NCI-H774 (cell line): ENCODE results near the gene ADGRF5.

Experiments
- DNase-seq: peaks from one replicate; lab custom pipeline; 2025; lab: John Stamatoyannopoulos, UW

Gene ADGRF5

GRCh38 chr6:46932526-46933319 lies 11.0 kb upstream of the ADGRF5 start:
- DNase-seq = no peak

DNA sequence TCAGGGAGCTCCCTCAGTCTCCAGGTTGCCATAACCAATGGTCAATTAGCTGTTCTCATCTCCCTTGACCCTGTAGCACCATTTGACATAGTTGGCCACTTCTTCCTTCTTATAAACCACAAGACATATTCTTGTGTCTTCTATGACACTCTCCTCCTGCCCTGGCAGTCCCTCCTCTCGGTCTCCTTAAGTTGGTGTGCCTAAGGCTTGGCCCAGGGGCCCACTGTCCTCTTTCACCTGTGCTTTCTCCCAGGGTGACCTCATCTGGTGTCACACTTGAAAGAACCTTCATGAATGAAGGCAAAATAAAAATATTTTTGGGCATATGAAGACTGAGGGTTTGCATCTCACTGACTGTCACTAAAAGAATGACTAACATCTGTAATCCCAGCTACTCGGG lies 9.7 kb upstream of the ADGRF5 start:
- DNase-seq = no peak

DNA sequence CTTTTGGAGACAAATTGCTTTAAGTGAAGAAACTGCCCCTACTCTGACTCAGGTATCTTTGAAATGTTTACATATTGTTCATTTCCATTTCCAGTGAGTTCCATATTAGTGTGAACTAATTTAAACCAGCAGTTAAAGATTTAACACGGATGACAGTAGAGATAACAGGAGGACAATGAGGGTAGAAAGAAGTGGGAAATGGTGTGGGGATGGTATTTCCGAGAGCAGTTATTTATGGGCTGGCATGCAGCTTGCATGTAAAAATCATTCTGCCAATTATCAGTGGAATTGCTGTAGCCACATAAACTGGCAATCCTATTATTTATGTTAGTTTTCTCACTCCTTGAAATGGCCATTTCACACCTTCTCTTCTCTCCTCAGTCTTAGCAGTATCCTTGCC lies 8.6 kb upstream of the ADGRF5 start:
- DNase-seq = no peak

DNA sequence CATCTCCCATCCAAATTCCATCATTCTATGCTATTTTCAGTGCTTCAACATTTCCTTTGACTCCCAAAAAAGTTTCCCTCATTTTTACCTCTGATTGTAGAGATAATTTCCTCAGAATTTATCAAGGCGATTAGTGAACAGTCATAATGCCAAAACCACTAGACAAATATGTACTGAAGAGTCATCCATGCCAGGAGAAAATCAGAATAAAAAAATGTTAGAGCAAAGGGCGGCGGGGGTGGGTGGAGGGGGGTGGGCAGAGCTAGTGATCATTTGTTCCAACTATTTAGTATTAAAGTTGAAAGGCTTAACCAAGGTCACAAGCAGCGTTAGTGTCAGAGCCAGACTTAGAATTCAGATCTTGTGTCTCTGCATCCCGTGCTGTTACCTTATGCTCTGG lies 5.3 kb upstream of the ADGRF5 start:
- DNase-seq = no peak

GRCh38 chr6:46926481-46926880 lies 4.7 kb upstream of the ADGRF5 start:
- DNase-seq = no peak

- no peak for DNase-seq
These were observed 4.0 kb upstream of the ADGRF5 start for GRCh38 chr6:46925563-46926253.

DNA sequence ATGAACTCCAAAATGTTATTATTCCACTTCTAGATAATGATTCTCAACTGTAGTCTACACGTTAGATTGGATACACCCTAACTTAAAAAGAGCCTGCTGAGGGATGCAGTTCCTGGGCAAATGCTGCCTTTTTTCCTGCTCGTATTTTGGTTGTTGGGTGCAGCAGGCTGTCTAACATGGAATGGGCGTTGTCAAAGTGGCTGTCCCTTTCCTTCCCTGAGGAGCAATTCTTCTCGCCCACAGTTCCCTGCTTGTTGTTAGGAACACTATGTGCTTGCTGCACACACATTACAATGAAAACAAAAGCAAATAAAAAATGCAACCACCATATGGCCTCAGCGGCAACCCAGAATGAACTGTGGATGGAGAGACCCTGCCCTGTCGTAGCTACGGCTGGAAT lies 1.7 kb upstream of the ADGRF5 start:
- no peak for DNase-seq

GRCh38 chr6:46921059-46921458 lies 679 bp downstream of the ADGRF5 start:
- no peak for DNase-seq

DNA sequence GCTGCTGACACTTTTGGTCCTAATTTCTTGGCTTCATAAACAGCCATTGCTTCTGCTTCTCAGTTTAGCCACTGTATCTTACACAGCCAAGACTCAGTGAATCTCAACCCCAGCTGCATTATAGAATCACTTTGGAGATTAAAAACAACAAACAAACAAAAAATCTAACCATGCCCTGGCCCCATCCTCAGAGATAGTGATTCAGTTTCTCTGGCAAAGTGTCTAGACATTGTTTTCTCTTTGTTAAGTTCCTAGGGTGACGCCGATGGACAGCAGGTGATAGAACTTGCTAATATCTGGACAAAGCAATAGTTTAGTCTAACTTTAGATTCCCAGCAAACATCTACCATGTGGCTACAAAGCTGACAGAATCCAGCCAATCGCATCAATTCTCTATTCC lies 2.9 kb downstream of the ADGRF5 start:
- no peak for DNase-seq

DNA sequence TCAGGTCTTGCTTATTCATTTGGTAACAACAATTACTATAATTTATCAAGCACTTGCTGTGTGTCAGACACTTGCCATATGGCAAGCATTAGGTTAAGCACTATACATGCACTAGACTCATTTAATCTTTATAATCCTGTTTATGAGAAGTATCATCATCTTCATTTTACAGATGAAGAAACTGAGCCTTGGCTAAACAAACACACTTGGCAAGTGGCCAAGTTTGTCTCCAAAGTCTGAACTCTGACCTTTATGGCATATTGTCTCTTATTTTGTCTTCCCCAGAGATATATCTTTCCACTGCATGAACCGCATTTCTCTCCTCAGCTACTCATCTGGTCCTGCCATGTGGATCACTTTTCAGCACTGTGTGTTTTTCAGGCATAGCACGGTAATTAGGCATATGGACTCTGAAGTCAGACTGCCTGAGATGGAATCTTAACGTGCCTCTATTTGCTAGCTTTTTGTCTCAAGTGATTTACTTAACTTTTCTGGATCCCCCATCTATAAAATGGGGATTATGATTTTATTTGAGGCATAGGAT lies 4.7 kb downstream of the ADGRF5 start:
- DNase-seq = no peak

GRCh38 chr6:46915866-46916265 lies 5.9 kb downstream of the ADGRF5 start:
- no peak for DNase-seq

DNA sequence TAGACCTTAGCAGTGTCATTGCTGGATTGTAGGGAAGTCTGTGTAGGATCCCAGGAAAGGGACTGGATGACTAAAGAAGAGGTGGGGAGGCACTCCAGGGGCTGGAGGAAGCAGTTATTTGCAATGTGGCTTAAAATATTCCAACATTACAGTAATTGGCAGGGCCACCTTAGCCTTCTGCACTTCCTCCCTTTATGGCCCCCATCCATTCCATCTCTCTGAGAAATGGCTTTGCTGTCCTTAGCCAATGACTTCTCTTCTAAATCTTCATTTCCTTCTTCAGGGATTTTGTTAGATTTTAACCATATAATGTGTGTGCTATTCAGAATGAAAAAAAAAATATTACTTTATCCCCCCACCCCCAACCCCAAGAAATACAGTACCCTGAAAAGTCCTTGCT lies 6.4 kb downstream of the ADGRF5 start:
- no peak for DNase-seq

DNA sequence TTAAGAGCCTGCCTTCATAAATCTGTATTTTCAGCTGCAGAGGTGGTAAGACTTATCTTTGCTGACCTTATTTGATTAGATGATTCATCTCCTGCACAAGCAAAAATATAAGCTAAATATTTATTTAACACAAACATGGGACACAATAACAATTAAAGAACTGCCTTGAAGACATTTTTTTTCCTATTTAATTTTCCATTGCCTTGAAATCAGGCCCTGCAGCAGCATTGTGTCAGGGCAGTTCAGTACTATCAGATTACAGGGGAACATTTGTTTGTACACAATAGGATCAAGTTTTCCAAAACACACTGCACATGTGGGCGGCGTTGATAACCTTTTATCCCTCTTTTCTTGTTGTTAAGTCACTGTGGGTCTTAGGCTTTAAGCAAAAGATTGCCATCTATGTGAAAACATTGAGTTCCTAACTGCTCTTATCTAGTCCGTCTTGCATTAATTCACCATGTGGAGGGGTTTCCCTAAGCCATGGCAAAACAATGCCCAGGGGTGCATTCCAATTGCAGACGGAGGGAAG lies 7.4 kb downstream of the ADGRF5 start:
- DNase-seq = no peak

- no peak for DNase-seq
These were observed 12.4 kb downstream of the ADGRF5 start for GRCh38 chr6:46909371-46909770.

DNA sequence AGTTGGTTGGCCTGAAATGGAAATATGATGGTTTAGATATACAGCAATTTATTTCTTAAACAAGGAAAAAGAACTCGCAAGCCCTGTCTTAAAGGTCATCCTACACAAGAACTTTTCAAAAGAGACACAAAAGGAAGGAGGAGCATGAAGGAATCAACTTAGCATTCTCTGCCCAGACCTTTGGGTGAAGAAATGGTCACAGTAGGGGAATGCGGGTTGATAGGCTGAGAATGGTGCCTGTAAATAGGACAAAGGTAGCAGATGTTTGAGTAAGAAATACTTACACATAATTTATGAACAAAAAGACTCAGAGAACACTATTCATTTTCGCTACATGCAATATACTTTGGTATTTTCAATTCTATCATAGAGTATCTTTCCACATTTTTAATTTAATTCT lies 15.0 kb downstream of the ADGRF5 start:
- no peak for DNase-seq

GRCh38 chr6:46904117-46904516 lies 17.6 kb downstream of the ADGRF5 start:
- no peak for DNase-seq

GRCh38 chr6:46903175-46903574 lies 18.6 kb downstream of the ADGRF5 start:
- no peak for DNase-seq

DNA sequence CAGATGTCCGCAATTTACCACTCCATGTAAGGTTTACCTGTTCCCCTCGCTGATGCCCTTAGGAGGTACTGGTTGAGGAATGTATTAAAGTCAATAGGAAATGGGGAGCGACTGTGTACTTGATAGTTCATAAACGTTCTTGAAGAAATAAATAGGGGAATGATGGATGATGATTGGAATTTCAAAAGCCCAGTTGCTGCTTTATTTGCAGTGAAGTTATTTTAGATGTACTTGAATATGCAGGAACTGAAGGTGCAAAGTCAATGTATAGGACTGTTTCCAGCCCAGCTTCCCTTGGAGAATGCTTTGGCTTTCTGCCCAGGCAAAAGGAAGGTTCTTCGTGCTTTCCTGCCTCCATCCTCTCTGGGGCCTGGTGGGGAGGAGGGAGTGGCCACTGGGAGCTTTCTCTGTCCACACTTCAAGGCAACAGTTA lies 19.8 kb downstream of the ADGRF5 start:
- DNase-seq = no peak

- DNase-seq = no peak
These were observed 21.5 kb downstream of the ADGRF5 start for GRCh38 chr6:46900266-46900665.

GRCh38 chr6:46899659-46900058 lies 22.1 kb downstream of the ADGRF5 start:
- DNase-seq = no peak

GRCh38 chr6:46898006-46898405 lies 23.7 kb downstream of the ADGRF5 start:
- DNase-seq = no peak

- DNase-seq = no peak
These were observed 24.9 kb downstream of the ADGRF5 start for GRCh38 chr6:46896871-46897270.

DNA sequence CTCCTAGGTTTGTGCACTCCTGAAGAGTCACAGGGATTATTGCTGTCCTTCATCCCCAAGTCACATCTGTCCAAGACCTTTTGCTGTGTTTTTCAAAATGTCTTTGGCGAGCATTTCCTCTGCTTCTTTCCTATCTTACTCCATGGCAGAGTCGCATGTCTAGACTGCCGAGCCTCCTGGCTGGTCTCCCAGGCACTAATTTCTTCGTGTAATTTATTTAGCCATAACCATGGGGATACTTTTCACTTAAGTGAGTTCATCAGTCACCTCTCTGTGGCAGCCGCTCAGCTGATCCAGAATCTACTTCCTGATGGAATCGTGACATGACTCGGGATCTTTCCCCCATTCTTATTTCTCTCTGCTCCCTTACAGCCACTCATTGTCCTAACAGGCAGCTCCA lies 25.8 kb downstream of the ADGRF5 start:
- no peak for DNase-seq
